ENCODE data around the gene GEMIN8. TPM values are rescaled to one million over a fixed set of nuclear protein-coding genes. Genes with fewer than 3 reads are reported as not detected.

Gene GEMIN8
- total RNA-seq, 1 experiment from 2014 or later, result 11.3 TPM

DNA sequence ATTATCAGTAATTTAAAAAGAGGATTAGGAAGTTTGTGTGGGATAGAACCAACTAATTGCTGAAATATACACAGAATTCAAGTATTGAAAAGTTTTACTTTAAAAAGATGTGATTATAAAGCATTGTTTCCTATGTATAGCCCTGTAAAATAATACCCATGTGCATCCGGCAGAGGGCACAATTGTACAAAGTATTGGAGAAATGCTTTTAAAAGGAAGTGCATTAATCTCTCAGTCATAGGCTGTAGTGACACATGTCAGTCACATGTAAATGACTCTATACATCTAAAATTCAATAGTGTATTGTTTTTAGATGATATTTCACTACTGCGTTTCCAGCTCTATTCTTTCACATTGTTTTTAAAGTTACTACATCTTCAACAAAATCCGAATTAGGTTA, 9.7 kb upstream of the GEMIN8 start:
- POLR2A ChIA-PET, result no interaction called here
- DNase-seq (ENCODE audit: low read depth, low spot score) (no peak), ATAC-seq (peak; percentile 78)
- H3K4me1 ChIP-seq (ENCODE audit: control insufficient read depth in 1 of 2, insufficient read depth in 2 of 2, low read length in 2 of 2), result no peaks in the 10 kb centered on the region
- no TSS peak for BruUV-seq (replicated peaks)
- H3K9me2 ChIP-seq (ENCODE audit: insufficient read depth), result no peaks in the 10 kb centered on the region
- no peaks in the 10 kb centered on the region for H3K36me3 ChIP-seq (ENCODE audit: control insufficient read depth in 1 of 2, insufficient read depth in 2 of 2, low read length in 2 of 2)
- H3K27ac ChIP-seq (ENCODE audit: low read depth, low read length), result no peak overlapping the region
- TF ChIP-seq TCF7L2 (IDR thresholded peaks at IDR 0.05; ENCODE audit: borderline replicate concordance, extremely low read depth, insufficient read depth, insufficient read length), result no peak
- TF ChIP-seq CTCF (IDR thresholded peaks at IDR 0.05 in 2 of 3, conservative IDR thresholded peaks at IDR 0.05 in 1 of 3; ENCODE audit: borderline replicate concordance in 1 of 3, insufficient read depth in 1 of 3, low read depth in 2 of 3, low read length in 2 of 3), result peak; percentile 27 to 61 (median 43); a peak in 4 of 6 replicates
- peak; percentile 81 for TF ChIP-seq RAD21 (IDR thresholded peaks at IDR 0.05; ENCODE audit: low read depth)
- H4K20me1 ChIP-seq (ENCODE audit: insufficient read depth), result no peaks in the 10 kb centered on the region
- intact Hi-C loops (cut with micrococcal nuclease), result loop anchor here (10.0 kb wide), 1 partner anchor 1085 kb away; no protein-coding TSS in a partner anchor
- H2AFZ ChIP-seq (ENCODE audit: low read depth, low read length, poor library complexity, severe bottlenecking), result no peak overlapping the region
- H3K79me2 ChIP-seq (ENCODE audit: insufficient read depth, low read length), result no peaks in the 10 kb centered on the region
- H3K4me2 ChIP-seq (ENCODE audit: low read length), result no peak overlapping the region
- H3K4me3 ChIP-seq (replicated peaks in 1 of 2; ENCODE audit: low read depth in 1 of 2, low read length in 2 of 2), result no peak overlapping the region
- H3K27me3 ChIP-seq (ENCODE audit: insufficient read depth, low read length), result no peaks in the 10 kb centered on the region
- CTCF ChIA-PET, result interaction anchor here (0.9 kb wide), 1 partner anchor 1204 kb away, joined by 5 read pairs; no protein-coding TSS in a partner anchor
- RAD21 ChIA-PET (ENCODE audit: low non-redundant PET in 1 of 2, low total read pairs in 2 of 2, uncharacterized antibody in 2 of 2, unreplicated experiment in 2 of 2), result no interaction called here
- no peak overlapping the region for H3K9ac ChIP-seq (ENCODE audit: low read length)
- H3K9me3 ChIP-seq (ENCODE audit: control insufficient read depth in 1 of 2, insufficient read depth in 1 of 2, low read depth in 1 of 2, low read length in 2 of 2), result no peaks in the 10 kb centered on the region

DNA sequence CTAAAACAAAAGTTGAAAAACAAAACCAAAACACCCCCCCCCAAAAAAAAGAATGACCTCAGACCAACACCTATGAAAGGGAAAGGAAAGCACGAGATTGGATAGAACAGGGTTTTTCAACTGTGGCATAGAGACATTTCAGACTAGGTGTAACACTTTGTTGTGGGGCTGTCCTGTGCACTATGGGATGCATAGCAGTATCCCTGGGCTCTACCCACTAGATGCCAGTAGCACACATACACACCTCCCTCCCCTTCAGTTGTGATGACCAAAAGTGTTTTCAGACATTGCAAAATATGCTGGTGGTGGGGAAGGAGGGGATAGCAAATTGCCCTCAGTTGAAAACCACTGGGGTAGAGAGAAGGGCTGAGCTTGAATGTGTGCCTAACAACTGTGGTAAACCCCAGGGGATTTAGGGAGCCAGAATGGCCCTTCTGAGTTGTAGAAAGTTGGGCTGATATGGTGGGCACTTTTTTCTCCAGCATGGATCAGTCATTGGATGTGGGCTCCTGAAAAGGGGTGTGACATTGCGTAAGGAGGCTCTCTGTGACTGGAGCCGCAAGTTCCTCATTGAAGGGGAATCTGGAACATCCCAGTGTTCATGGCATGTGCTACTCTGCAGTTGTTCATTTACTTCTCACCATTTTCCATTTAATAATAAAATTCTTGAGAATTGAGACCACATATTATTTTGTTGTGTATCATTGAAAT, 8.8 kb upstream of the GEMIN8 start:
- Histone ChIP-seq H2AFZ (ENCODE audit: low read depth, low read length, poor library complexity, severe bottlenecking) (no peak overlapping the region), H3K4me2 (ENCODE audit: low read length) (no peak overlapping the region), H3K9me2 (ENCODE audit: insufficient read depth) (no peaks in the 10 kb centered on the region), H3K36me3 (ENCODE audit: control insufficient read depth in 1 of 2, insufficient read depth in 2 of 2, low read length in 2 of 2) (no peaks in the 10 kb centered on the region), H4K20me1 (ENCODE audit: insufficient read depth) (no peaks in the 10 kb centered on the region), H3K9ac (ENCODE audit: low read length) (no peak overlapping the region), H3K27me3 (ENCODE audit: insufficient read depth, low read length) (no peaks in the 10 kb centered on the region), H3K4me1 (ENCODE audit: control insufficient read depth in 1 of 2, insufficient read depth in 2 of 2, low read length in 2 of 2) (no peaks in the 10 kb centered on the region), H3K9me3 (ENCODE audit: control insufficient read depth in 1 of 2, insufficient read depth in 1 of 2, low read depth in 1 of 2, low read length in 2 of 2) (no peaks in the 10 kb centered on the region), H3K79me2 (ENCODE audit: insufficient read depth, low read length) (no peaks in the 10 kb centered on the region), H3K4me3 (replicated peaks in 1 of 2; ENCODE audit: low read depth in 1 of 2, low read length in 2 of 2) (no peak overlapping the region), H3K27ac (ENCODE audit: low read depth, low read length) (no peak overlapping the region)
- ChIA-PET RAD21 (ENCODE audit: low non-redundant PET in 1 of 2, low total read pairs in 2 of 2, uncharacterized antibody in 2 of 2, unreplicated experiment in 2 of 2) (no interaction called here), CTCF (interaction anchor here (0.9 kb wide), 1 partner anchor 1204 kb away, joined by 5 read pairs; no protein-coding TSS in a partner anchor), POLR2A (no interaction called here)
- ATAC-seq (no peak), DNase-seq (ENCODE audit: low read depth, low spot score) (no peak)
- TF ChIP-seq, protein P1, sequence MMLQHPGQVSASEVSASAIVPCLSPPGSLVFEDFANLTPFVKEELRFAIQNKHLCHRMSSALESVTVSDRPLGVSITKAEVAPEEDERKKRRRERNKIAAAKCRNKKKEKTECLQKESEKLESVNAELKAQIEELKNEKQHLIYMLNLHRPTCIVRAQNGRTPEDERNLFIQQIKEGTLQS (IDR thresholded peaks at IDR 0.05), result no peak
- no peak for TF ChIP-seq RAD21 (IDR thresholded peaks at IDR 0.05; ENCODE audit: low read depth)
- no peak for TF ChIP-seq CBX3 (IDR thresholded peaks at IDR 0.05; ENCODE audit: low read depth)
- intact Hi-C loops (cut with micrococcal nuclease), result loop anchor here (1.0 to 10.0 kb wide), 2 partner anchors 1084 to 1205 kb away; no protein-coding TSS in a partner anchor
- BruUV-seq (replicated peaks), result no TSS peak

All from HCT116 (cell line).